ENCODE measurements around the gene KIF17. TPM values are rescaled to one million over a fixed set of nuclear protein-coding genes. Genes with fewer than 3 reads are reported as not detected.

KIF17 gene
- total RNA-seq, 1 donor from 2014 or later, result 2.2 TPM

GRCh38 chr1:20645414-20645813, 72.4 kb downstream of the KIF17 start:
- H3K79me2 ChIP-seq (ENCODE audit: low read depth), result no peaks in the 10 kb centered on the region
- H3K4me3 ChIP-seq, result no peak overlapping the region
- no peak for DNase-seq (ENCODE audit: low spot score)
- no peaks in the 10 kb centered on the region for H3K4me1 ChIP-seq
- no peak overlapping the region for H2AFZ ChIP-seq (replicated peaks)
- H3K9ac ChIP-seq, result no peak overlapping the region
- no peak overlapping the region for H3K4me2 ChIP-seq
- H3K4me1 Mint-ChIP-seq, result no peaks in the 10 kb centered on the region
- TF ChIP-seq CTCF (IDR thresholded peaks at IDR 0.05), result no peak
- TF ChIP-seq EZH2phosphoT487 (IDR thresholded peaks at IDR 0.05), result no peak
- TF ChIP-seq EZH2 (IDR thresholded peaks at IDR 0.05), result no peak
- no peaks in the 10 kb centered on the region for H3K27me3 ChIP-seq
- H3K9me3 Mint-ChIP-seq, result no peaks in the 10 kb centered on the region
- no peak overlapping the region for H3K4me3 Mint-ChIP-seq
- H3K27ac Mint-ChIP-seq, result no peak overlapping the region
- H3K36me3 Mint-ChIP-seq, result peaks cover 7% of the 10 kb centered on the region
- no peaks in the 10 kb centered on the region for H3K9me3 ChIP-seq (ENCODE audit: low read depth)
- H3F3A ChIP-seq (ENCODE audit: low read depth), result no peaks in the 10 kb centered on the region
- no peaks in the 10 kb centered on the region for H4K20me1 ChIP-seq (ENCODE audit: low read depth)
- no peak overlapping the region for H3K27ac ChIP-seq
- no peaks in the 10 kb centered on the region for H3K36me3 ChIP-seq
- peaks cover 2% of the 10 kb centered on the region for H3K27me3 Mint-ChIP-seq (ENCODE audit: insufficient read depth, low read depth)

- H3K4me2 ChIP-seq, result no peak overlapping the region
- H3K27me3 ChIP-seq, result no peaks in the 10 kb centered on the region
- H3K9me3 Mint-ChIP-seq, result no peaks in the 10 kb centered on the region
- no peaks in the 10 kb centered on the region for H3K4me1 Mint-ChIP-seq
- no peak overlapping the region for H3K9ac ChIP-seq
- H3K36me3 ChIP-seq, result no peaks in the 10 kb centered on the region
- H3K4me1 ChIP-seq, result no peaks in the 10 kb centered on the region
- no peak overlapping the region for H3K4me3 Mint-ChIP-seq
- no peaks in the 10 kb centered on the region for H4K20me1 ChIP-seq (ENCODE audit: low read depth)
- H3K27ac ChIP-seq, result no peak overlapping the region
- H3K27ac Mint-ChIP-seq, result no peak overlapping the region
- H2AFZ ChIP-seq (replicated peaks), result no peak overlapping the region
- H3K79me2 ChIP-seq (ENCODE audit: low read depth), result no peaks in the 10 kb centered on the region
- H3K4me3 ChIP-seq, result no peak overlapping the region
- no peak for DNase-seq (ENCODE audit: low spot score)
- no peaks in the 10 kb centered on the region for H3K36me3 Mint-ChIP-seq
- H3F3A ChIP-seq (ENCODE audit: low read depth), result no peaks in the 10 kb centered on the region
- no peaks in the 10 kb centered on the region for H3K9me3 ChIP-seq (ENCODE audit: low read depth)
- TF ChIP-seq EZH2phosphoT487 (IDR thresholded peaks at IDR 0.05) (no peak), EZH2 (IDR thresholded peaks at IDR 0.05) (no peak), CTCF (IDR thresholded peaks at IDR 0.05) (no peak)
- peaks cover 2% of the 10 kb centered on the region for H3K27me3 Mint-ChIP-seq (ENCODE audit: insufficient read depth, low read depth)
These were observed 73.4 kb downstream of the KIF17 start for GRCh38 chr1:20644416-20644815.

GRCh38 chr1:20643080-20643479, 74.7 kb downstream of the KIF17 start:
- Histone ChIP-seq H4K20me1 (ENCODE audit: low read depth) (no peaks in the 10 kb centered on the region), H3K4me1 (no peaks in the 10 kb centered on the region), H3K4me2 (no peak overlapping the region), H3K27me3 (no peaks in the 10 kb centered on the region), H2AFZ (replicated peaks) (no peak overlapping the region), H3K79me2 (ENCODE audit: low read depth) (no peaks in the 10 kb centered on the region), H3K9ac (no peak overlapping the region), H3K36me3 (no peaks in the 10 kb centered on the region), H3K27ac (no peak overlapping the region), H3F3A (ENCODE audit: low read depth) (no peaks in the 10 kb centered on the region), H3K9me3 (ENCODE audit: low read depth) (no peaks in the 10 kb centered on the region), H3K4me3 (no peak overlapping the region)
- no peaks in the 10 kb centered on the region for H3K9me3 Mint-ChIP-seq
- no peaks in the 10 kb centered on the region for H3K36me3 Mint-ChIP-seq
- TF ChIP-seq EZH2phosphoT487 (IDR thresholded peaks at IDR 0.05) (no peak), CTCF (IDR thresholded peaks at IDR 0.05) (no peak), EZH2 (IDR thresholded peaks at IDR 0.05) (no peak)
- no peaks in the 10 kb centered on the region for H3K4me1 Mint-ChIP-seq
- no peak for DNase-seq (ENCODE audit: low spot score)
- peak overlapping the region; percentile 35 for H3K27ac Mint-ChIP-seq
- peaks cover 5% of the 10 kb centered on the region for H3K27me3 Mint-ChIP-seq (ENCODE audit: insufficient read depth, low read depth)
- H3K4me3 Mint-ChIP-seq, result no peak overlapping the region

Data from neural progenitor cell (in vitro differentiated cells).